NCI-H2081 (cell line): ENCODE results near the gene ACSL6.

Source experiments
- DNase-seq, 2 experiments: peaks; one replicate each; lab custom pipeline; 2025; lab: John Stamatoyannopoulos, UW

ACSL6 gene

DNA sequence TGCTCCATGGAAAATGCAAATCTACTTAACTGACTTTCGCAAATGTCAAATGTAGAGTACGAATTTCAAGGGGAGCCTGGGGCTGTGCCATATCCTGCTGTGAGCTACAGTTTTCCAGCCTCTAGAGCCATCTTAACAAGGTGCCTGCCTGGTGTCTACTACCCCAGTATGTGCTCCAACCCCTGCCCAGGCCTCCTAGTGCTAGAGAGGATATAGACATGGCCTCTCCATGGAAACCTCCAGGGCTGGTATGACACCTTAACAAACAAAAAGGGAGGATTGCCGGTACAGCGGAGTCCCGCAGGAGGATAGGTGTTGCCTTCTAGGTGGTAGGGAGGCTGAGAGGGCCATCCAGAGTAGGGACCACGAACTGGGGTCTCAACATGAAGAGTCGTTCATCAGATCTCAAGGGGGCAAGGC, 35.4 kb upstream of the ACSL6 start:
- no peak for DNase-seq

GRCh38 chr5:132044207-132044606, 32.7 kb upstream of the ACSL6 start:
- no peak for DNase-seq

DNA sequence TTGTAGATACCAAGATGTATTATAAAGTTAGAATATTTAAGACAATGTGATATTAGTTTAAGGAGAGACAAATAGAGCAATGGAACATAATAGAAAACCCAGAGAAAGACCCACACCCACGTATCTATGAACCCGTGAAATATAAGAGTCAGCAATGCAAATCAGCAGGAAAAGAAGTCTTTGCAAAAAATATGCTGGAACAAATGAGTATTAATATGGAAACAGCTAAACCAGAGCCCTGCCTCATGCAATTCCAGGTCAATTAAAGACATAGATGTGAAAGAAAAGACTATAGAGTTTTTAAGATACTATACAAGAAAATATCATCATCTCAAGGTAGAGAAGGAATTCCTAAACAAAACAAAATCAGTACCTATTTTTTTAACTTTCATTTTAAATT, 25.9 kb upstream of the ACSL6 start:
- DNase-seq, result no peak

DNA sequence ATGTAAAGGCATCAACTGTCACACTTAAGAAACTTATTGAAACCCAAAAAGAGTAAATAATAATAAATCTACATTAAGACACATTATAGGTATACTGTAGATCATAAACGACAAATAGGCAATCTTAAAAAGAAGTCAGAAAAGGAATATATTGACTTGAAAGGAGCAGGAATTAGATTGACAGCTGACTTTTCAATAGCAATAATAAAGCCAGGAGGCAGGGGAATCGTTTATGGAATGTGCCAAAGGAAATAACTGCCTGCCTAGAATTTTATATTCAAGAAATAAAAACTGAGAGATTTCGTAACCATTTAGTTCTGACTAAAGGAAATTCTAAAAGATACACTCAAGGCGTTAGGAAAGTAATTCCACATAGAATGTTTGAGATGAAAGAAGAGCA, 21.7 kb upstream of the ACSL6 start:
- DNase-seq, result no peak

DNA sequence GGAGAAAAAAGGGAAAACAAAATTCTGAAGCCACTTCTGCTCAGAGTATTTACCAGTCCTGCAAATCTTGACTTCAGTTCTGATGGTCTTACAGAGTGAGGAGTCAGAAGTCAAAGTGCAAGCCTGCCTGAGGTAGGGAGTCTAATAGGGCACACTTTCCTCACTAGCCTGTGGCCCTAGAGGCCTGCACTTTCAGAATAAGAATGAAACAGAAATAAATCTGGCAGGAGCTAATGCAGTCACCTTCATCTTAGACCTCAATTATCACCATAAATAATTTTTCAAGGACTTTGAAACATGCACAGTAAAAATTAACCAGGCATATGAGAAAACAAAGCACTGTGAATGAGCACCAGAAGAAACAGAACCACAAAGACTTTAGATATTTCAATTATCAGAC, 20.7 kb upstream of the ACSL6 start:
- no peak for DNase-seq

DNA sequence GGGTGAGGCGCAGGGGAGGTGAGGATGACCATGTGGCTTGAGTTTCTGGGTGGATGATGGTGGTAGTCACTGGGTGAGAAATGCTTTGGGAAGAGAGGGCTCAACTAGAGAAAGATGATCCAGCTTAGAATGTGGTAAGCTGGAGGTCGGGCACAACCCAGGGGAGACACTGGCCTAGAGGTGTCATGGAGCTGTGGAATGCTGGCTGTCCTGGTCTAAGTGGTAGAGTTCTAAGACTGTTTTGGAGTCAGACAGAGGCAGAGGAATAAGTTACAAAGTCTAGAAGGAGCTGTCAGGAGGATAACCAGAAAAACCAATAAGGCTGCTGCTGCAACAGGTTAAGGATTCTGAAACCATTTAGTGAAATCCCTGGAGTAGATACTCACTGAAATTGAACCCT, 19.2 kb upstream of the ACSL6 start:
- DNase-seq, result no peak

GRCh38 chr5:132029609-132030330, 18.3 kb upstream of the ACSL6 start:
- no peak for DNase-seq

- DNase-seq, result no peak
These were observed 15.6 kb upstream of the ACSL6 start for GRCh38 chr5:132027027-132027426.

DNA sequence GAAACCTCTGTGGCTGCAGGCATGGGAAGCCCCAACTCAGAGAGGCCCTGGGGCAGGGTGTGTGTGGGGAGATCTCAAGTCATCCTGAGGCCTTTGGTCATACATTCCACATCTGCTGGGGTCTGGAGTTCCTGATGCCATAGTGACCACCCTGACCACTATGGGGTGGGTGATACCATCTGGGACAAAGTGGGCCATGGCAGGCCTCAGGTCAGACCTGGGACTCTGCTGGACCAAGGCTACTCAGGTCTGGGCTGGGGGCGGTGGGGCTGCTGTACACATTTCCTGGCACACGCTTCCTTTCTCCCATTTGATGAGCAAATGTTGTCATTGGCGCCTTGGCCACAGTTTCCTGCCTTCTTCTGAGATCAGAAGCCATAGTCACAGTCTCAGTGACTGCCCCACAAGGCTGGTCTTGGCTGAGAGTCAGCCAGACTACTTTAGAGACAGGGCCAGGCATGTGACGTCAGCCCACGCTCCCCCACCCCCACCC, 15.1 kb upstream of the ACSL6 start:
- DNase-seq, result no peak

GRCh38 chr5:132025403-132025971, 14.0 kb upstream of the ACSL6 start:
- DNase-seq, result no peak

- DNase-seq, result no peak
These were observed 13.4 kb upstream of the ACSL6 start for GRCh38 chr5:132024789-132025402.

GRCh38 chr5:132024117-132024435, 12.6 kb upstream of the ACSL6 start:
- no peak for DNase-seq

DNA sequence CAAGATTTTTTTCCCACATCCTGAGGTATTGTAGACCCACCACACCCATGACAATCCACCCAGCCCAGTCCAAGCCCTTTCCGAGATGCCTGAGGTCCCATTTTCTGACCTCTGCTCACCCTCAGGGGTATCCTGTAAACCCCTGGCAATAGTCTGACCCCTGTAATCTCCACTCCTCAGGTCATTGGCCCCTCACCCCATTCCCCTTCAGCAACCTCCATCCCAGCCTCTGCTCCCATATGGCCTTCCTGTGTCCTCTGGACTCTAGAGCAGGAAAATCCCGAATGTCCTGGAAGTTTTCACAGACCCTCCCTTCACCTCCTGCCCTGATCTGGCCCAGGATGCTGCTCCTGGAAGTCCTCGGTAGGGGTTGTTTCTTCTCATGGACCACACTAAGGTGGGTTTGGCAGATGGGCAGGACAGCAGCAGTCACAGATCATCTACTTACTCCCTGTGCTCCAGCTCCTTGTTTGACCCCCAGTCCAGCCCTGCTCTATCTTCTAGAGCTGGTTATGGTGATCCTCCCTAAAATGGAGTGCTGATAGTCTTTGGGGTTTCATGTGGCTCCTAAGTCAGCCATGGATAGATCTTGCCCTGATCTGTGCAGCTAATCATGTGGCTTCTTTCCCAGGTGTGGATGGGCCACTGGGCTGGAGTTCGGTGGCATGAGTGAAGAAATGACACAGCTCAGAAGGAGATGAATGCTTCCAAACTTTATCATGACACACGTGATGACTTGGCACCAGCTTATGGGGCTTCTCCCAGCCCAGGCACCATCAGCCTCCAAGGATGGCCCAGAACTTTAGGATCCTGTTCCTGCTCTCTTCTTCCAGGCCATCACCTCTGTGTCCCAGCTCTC, 12.0 kb upstream of the ACSL6 start:
- no peak for DNase-seq

- DNase-seq, result no peak
These were observed 11.3 kb upstream of the ACSL6 start for GRCh38 chr5:132022737-132023136.

DNA sequence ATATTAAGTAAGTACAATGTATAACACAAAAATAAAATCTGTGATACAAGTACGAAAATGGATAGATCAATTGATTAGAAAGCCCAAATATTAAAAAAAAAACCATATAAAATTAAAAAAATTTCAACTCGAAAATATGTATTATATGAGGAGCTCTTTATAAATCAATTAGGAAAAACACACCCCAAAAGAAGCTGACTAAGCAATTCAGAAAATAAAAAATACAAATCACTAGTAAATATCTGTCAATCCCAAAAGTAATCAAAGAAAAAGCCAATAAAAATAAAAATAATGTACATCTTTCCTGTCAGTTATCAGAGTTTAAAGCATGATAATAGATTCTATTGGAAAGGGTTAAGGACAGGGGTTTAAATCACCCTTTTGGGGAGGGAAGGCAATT, 10.2 kb upstream of the ACSL6 start:
- DNase-seq, result no peak

GRCh38 chr5:132020568-132021339, 9.3 kb upstream of the ACSL6 start:
- no peak for DNase-seq

DNA sequence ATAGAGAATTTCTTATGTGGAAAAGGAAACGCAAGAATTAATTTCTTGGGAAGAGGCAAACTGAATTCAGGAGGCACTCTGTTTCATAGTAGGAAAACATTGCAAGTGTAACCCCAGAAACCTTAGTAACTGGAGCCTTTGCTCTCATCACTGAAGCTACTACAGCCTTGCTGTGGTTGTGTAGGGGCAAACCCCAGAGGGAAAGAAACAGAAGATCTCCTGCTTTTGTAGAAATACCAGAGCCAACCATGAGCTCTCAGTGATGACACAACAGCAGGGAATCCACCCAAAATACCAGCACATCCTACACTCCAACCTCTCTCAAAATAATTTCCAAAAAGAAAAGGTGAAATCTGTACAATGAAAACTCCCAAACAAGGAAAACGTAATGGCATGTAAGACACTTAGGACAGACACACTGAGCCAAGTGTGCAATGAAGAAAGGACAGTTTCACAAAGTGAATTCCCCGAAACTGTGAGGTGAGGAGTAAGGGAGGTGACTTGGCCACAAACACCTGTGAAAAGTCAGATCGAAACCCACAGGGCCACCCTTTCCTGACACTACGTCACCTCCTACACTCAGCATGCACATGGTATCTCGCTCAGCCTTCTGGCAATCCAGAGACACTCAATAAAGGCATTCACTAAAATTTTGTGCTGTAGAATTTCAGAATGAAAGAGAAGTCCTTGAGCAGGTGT, 8.5 kb upstream of the ACSL6 start:
- DNase-seq, result no peak

- DNase-seq, result no peak
These were observed 7.9 kb upstream of the ACSL6 start for GRCh38 chr5:132019337-132019736.

- no peak for DNase-seq
These were observed 6.5 kb upstream of the ACSL6 start for GRCh38 chr5:132017738-132018625.

- DNase-seq, result no peak
These were observed 5.9 kb upstream of the ACSL6 start for GRCh38 chr5:132017316-132017715.
